Mesenchymal stem cell (in vitro differentiated cells and primary cell): ENCODE measurements around the gene XRN2.

Experiments
- DNase-seq: peaks from one replicate; pipeline ENCODE4 v3.0.0-alpha.2; 2013
- H2AFZ ChIP-seq: one replicate; pipeline ENCODE4 v1.6.1; 2013; ENCODE audit warnings: low read depth, mild to moderate bottlenecking, control low read depth, inconsistent platforms, low read length, moderate library complexity
- H2AK5ac ChIP-seq: 2 replicates; pipeline ENCODE4 v1.6.1; 2013; ENCODE audit warnings: low read length, moderate library complexity, mild to moderate bottlenecking, inconsistent platforms; ENCODE audit not compliant: severe bottlenecking
- H2BK120ac ChIP-seq: one replicate; pipeline ENCODE4 v1.6.1; 2013; ENCODE audit warnings: low read depth, mild to moderate bottlenecking, inconsistent platforms, low read length, moderate library complexity
- H2BK12ac ChIP-seq, 2 experiments: one replicate each; pipeline ENCODE4 v1.6.1; 2013; ENCODE audit warnings: inconsistent platforms in 2 of 2, low read length in 2 of 2, mild to moderate bottlenecking in 2 of 2, moderate library complexity in 2 of 2, control low read depth in 1 of 2
- H2BK15ac ChIP-seq: one replicate; pipeline ENCODE4 v1.6.1; 2013; ENCODE audit warnings: mild to moderate bottlenecking, low read depth, inconsistent platforms; ENCODE audit not compliant: poor library complexity, severe bottlenecking
- H2BK5ac ChIP-seq: 2 replicates; pipeline ENCODE4 v1.6.1; 2013; ENCODE audit warnings: low read depth, mild to moderate bottlenecking, low read length, control low read depth, inconsistent platforms; ENCODE audit not compliant: poor library complexity, severe bottlenecking
- H3K14ac ChIP-seq, 2 experiments: one replicate each; pipeline ENCODE4 v1.6.1; 2013; ENCODE audit warnings: inconsistent platforms in 2 of 2, low read length in 2 of 2, control low read depth in 1 of 2, mild to moderate bottlenecking in 1 of 2, moderate library complexity in 1 of 2
- H3K18ac ChIP-seq, 2 experiments: one replicate each; pipeline ENCODE4 v1.6.1; 2013; ENCODE audit warnings: inconsistent platforms in 2 of 2, low read length in 2 of 2, control low read depth in 1 of 2, low read depth in 1 of 2, mild to moderate bottlenecking in 1 of 2
- H3K23ac ChIP-seq, 2 experiments: one replicate each; pipeline ENCODE4 v1.6.1; 2013; ENCODE audit warnings: inconsistent platforms in 2 of 2, low read length in 2 of 2, mild to moderate bottlenecking in 2 of 2, moderate library complexity in 2 of 2, control low read depth in 1 of 2
- H3K27ac ChIP-seq: 2 replicates; pipeline ENCODE4 v1.5.1; 2013; ENCODE audit warnings: mild to moderate bottlenecking, moderate library complexity, low read length, control low read depth, inconsistent platforms; ENCODE audit not compliant: poor library complexity, severe bottlenecking
- H3K27me3 ChIP-seq, 2 experiments: 2 replicates each; pipeline versions ENCODE4 v1.6.1 to v1.7.0; 2013; ENCODE audit warnings: low read length in 2 of 2, mild to moderate bottlenecking in 2 of 2, moderate library complexity in 2 of 2, control low read depth in 1 of 2, inconsistent platforms in 1 of 2; ENCODE audit not compliant: control insufficient read depth in 1 of 2, insufficient read depth in 1 of 2
- H3K36me3 ChIP-seq, 2 experiments: 2 replicates each; pipeline versions ENCODE4 v1.6.1 to v1.7.0; 2013; ENCODE audit warnings: low read length in 2 of 2, control low read depth in 1 of 2, inconsistent platforms in 1 of 2, low read depth in 1 of 2, mild to moderate bottlenecking in 1 of 2; ENCODE audit not compliant: insufficient read depth in 2 of 2, control insufficient read depth in 1 of 2
- H3K4ac ChIP-seq, 2 experiments: one replicate each; pipeline ENCODE4 v1.6.1; 2013; ENCODE audit warnings: inconsistent platforms in 2 of 2, low read length in 2 of 2, mild to moderate bottlenecking in 2 of 2, moderate library complexity in 2 of 2, control low read depth in 1 of 2, low read depth in 1 of 2
- H3K4me1 ChIP-seq: 2 replicates; pipeline ENCODE4 v1.6.1; 2013; ENCODE audit warnings: low read depth, low read length, control low read depth; ENCODE audit not compliant: control insufficient read depth, insufficient read depth
- H3K4me2 ChIP-seq: 2 replicates; pipeline ENCODE4 v1.6.1; 2013; ENCODE audit warnings: low read length, mild to moderate bottlenecking, inconsistent platforms; ENCODE audit not compliant: poor library complexity, severe bottlenecking
- H3K4me3 ChIP-seq, 2 experiments: 2 replicates each; pipeline versions ENCODE4 v1.5.1 to v1.7.0; 2013; ENCODE audit warnings: low read length in 2 of 2, mild to moderate bottlenecking in 2 of 2, control low read depth in 1 of 2, low read depth in 1 of 2; ENCODE audit not compliant: insufficient read depth in 1 of 2
- H3K79me1 ChIP-seq: replicated peaks from 2 replicates; pipeline ENCODE4 v1.6.1; 2013; ENCODE audit warnings: mild to moderate bottlenecking, control low read depth, low read length, inconsistent platforms; ENCODE audit not compliant: poor library complexity, severe bottlenecking
- H3K9ac ChIP-seq: 2 replicates; pipeline ENCODE4 v1.7.0; 2013; ENCODE audit warnings: mild to moderate bottlenecking, low read length, moderate library complexity
- H3K9me3 ChIP-seq: 2 replicates; pipeline ENCODE4 v1.7.0; 2013; ENCODE audit warnings: mild to moderate bottlenecking, low read length; ENCODE audit not compliant: control insufficient read depth
- H4K8ac ChIP-seq: one replicate; pipeline ENCODE4 v1.6.1; 2013; ENCODE audit warnings: inconsistent platforms, mild to moderate bottlenecking, low read length, moderate library complexity
- H4K91ac ChIP-seq: one replicate; pipeline ENCODE4 v1.6.1; 2013; ENCODE audit warnings: mild to moderate bottlenecking, low read length, inconsistent platforms
- WGBS: methylation state at CpG from one replicate; pipeline ENCODE4 v1.1.7; 2013; ENCODE audit warnings: mixed read lengths; 5-methylcytosine and 5-hydroxymethylcytosine counted together

Gene XRN2

DNA sequence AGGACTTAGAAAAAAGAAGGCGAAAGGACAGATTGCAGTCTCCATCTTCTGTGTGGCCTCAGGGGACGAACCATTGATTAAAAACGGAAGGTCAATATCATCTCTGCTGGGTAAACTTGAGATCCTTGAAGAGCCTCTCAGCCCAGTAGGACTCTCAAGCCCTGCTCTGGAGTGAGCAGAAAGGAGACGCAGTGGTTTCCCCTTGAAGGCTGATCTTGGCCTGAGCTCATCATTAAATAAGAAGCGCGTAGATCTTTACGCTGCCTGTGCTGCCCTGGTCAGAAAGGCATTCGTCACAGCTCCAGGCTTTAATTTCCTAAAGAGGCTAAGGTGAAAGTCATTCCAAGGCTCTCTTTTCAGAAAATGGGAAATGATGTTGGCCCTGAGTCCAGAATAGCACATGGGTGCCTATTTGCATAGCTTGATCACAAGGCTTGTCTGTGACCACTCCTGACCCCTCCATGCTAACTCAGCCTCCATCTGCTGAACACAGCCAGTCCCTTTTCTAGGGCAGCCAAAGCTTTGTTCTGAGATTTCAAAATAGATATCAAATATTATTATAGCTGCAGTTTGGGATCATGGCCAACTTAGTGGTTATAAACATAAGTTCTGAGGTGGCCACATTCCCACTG lies 29.3 kb upstream of the XRN2 start:
- H3K4me2 ChIP-seq, result no peak overlapping the region
- no peak overlapping the region for H3K4ac ChIP-seq
- H3K4me3 ChIP-seq, result no peak overlapping the region
- no peak overlapping the region for H2BK5ac ChIP-seq
- no peak overlapping the region for H3K14ac ChIP-seq
- H3K36me3 ChIP-seq, result no peaks in the 10 kb centered on the region
- H3K4me1 ChIP-seq, result peaks cover 2% of the 10 kb centered on the region
- WGBS, result 86% methylated on average over 8 of the region's 8 CpGs
- no peak overlapping the region for H3K9ac ChIP-seq
- no peak overlapping the region for H4K8ac ChIP-seq
- no peak overlapping the region for H2BK15ac ChIP-seq
- H3K23ac ChIP-seq, result no peak overlapping the region
- peaks cover 13 to 19% of the 10 kb centered on the region in 2 experiments for H3K27me3 ChIP-seq
- H3K9me3 ChIP-seq, result no peaks in the 10 kb centered on the region
- no peaks in the 10 kb centered on the region for H3K79me1 ChIP-seq
- no peak overlapping the region for H3K18ac ChIP-seq
- H2AFZ ChIP-seq, result no peak overlapping the region
- H2AK5ac ChIP-seq, result no peak overlapping the region
- no peak overlapping the region for H2BK120ac ChIP-seq
- DNase-seq, result no peak
- no peak overlapping the region for H3K27ac ChIP-seq
- H2BK12ac ChIP-seq, result no peak overlapping the region
- no peak overlapping the region for H4K91ac ChIP-seq

DNA sequence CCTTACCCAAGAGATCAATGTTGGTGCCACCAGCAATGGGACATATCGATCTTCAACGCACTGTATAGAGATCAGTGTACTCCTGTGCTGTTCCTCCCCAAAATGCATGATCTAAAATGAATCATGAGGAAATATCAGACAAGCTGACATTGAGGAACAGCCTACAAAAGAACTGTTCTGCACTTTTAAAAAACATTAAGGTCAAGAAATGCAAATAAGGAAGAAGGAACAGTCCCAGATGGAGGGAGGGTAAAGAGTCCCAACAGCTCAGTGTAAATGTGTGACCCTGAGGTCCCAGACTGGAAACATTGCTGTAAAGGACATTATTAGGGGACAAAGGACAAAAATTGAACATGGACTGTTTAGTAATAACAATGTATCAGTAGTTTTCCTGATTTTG lies 24.3 kb upstream of the XRN2 start:
- no peak overlapping the region for H3K4ac ChIP-seq
- H2AK5ac ChIP-seq, result no peak overlapping the region
- H2BK5ac ChIP-seq, result no peak overlapping the region
- DNase-seq, result no peak
- H3K14ac ChIP-seq, result no peak overlapping the region
- H3K18ac ChIP-seq, result no peak overlapping the region
- H4K8ac ChIP-seq, result no peak overlapping the region
- H4K91ac ChIP-seq, result no peak overlapping the region
- 82% methylated on average over 2 of the region's 2 CpGs for WGBS
- H3K9me3 ChIP-seq, result no peaks in the 10 kb centered on the region
- H3K23ac ChIP-seq, result no peak overlapping the region
- H3K9ac ChIP-seq, result no peak overlapping the region
- no peak overlapping the region for H3K27ac ChIP-seq
- H3K27me3 ChIP-seq, result peaks cover 10 to 14% of the 10 kb centered on the region in 2 experiments
- H3K79me1 ChIP-seq, result no peaks in the 10 kb centered on the region
- no peaks in the 10 kb centered on the region for H3K36me3 ChIP-seq
- no peak overlapping the region for H3K4me2 ChIP-seq
- H2BK15ac ChIP-seq, result no peak overlapping the region
- H2AFZ ChIP-seq, result no peak overlapping the region
- no peaks in the 10 kb centered on the region for H3K4me1 ChIP-seq
- no peak overlapping the region for H3K4me3 ChIP-seq
- no peak overlapping the region for H2BK120ac ChIP-seq
- no peak overlapping the region for H2BK12ac ChIP-seq

DNA sequence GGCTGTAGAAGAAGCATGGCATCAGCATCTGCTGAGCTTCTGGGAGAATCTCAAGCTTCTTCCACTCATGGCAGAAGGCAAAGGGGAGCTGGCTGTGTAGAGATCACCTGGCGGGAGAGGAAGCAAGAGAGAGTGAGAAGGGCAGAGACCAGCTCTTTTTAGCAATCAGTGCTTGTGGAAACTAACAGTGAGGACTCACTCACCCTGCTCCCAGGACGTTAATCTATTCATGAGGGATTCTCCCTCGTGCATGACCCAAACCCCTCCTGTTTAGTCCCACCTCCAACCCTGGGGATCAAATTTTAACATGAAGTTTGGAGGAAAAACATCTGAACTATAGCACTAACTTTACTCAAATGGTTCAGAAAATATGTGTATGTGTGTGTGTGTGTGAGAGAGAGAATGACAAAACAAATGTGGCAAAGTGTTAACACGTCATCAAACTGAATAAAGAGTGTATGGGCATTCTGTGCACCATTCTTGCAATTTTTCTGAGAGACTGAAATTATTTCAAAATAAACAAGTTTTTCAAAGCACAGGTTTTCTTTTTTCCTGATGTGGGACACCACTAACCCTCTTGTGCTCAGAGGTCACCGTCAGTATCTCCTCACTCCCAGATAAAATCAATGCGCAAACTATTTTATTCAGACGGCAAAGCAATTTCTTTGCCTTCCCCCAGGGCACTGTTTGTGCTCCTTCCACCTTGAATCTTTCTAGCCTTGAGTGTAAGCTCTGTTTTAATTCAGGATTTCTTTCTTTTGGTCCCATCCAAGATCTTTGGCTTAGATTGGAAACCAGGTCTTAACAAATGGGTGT lies 23.2 kb upstream of the XRN2 start:
- Histone ChIP-seq H2BK12ac (no peak overlapping the region), H3K4me2 (no peak overlapping the region), H3K4me1 (no peaks in the 10 kb centered on the region), H3K4ac (no peak overlapping the region), H2BK5ac (no peak overlapping the region), H3K14ac (no peak overlapping the region), H2BK120ac (no peak overlapping the region), H3K4me3 (no peak overlapping the region), H2AFZ (no peak overlapping the region), H2AK5ac (no peak overlapping the region), H3K23ac (no peak overlapping the region), H3K27ac (no peak overlapping the region), H2BK15ac (no peak overlapping the region), H4K8ac (no peak overlapping the region), H3K79me1 (no peaks in the 10 kb centered on the region), H3K18ac (no peak overlapping the region), H3K36me3 (no peaks in the 10 kb centered on the region), H3K9ac (no peak overlapping the region), H3K27me3 (peaks cover 4% of the 10 kb centered on the region in 2 experiments), H4K91ac (no peak overlapping the region), H3K9me3 (no peaks in the 10 kb centered on the region)
- no peak for DNase-seq
- 82% methylated on average over 4 of the region's 7 CpGs for WGBS

DNA sequence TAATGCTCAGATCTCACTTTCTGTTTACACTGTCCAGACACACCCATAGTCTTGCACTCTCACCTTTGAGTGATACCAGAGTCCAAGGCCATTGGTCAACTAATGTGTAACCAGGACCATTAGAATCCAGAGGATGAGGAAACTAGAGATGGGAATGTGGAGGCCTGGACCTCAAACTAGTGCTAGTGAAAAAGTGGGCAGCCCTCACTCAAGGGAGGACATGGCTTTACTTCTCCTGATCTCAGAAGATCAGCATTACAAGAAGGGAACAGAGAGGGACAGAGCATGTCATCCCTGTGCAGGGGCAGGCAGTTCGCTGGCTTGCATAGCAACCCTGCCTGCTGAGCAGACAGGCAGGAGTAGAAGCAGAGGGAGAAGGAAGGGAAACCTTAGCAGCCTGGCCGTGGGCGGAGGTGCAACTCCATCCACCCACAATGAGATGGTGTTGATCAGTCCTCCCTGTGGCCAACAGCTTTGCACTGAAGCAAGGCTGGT lies 22.6 kb upstream of the XRN2 start:
- H2BK15ac ChIP-seq, result no peak overlapping the region
- H3K18ac ChIP-seq, result no peak overlapping the region
- DNase-seq, result no peak
- no peak overlapping the region for H3K4me3 ChIP-seq
- H2BK120ac ChIP-seq, result no peak overlapping the region
- no peak overlapping the region for H2BK12ac ChIP-seq
- no peak overlapping the region for H2BK5ac ChIP-seq
- H3K4ac ChIP-seq, result no peak overlapping the region
- no peak overlapping the region for H3K23ac ChIP-seq
- no peaks in the 10 kb centered on the region for H3K36me3 ChIP-seq
- no peak overlapping the region for H4K8ac ChIP-seq
- peaks cover 3 to 4% of the 10 kb centered on the region in 2 experiments for H3K27me3 ChIP-seq
- no peak overlapping the region for H3K9ac ChIP-seq
- H3K79me1 ChIP-seq, result no peaks in the 10 kb centered on the region
- H4K91ac ChIP-seq, result no peak overlapping the region
- H2AK5ac ChIP-seq, result no peak overlapping the region
- H3K4me2 ChIP-seq, result no peak overlapping the region
- no peak overlapping the region for H3K14ac ChIP-seq
- no peak overlapping the region for H3K27ac ChIP-seq
- peaks cover under 1% of the 10 kb centered on the region for H3K9me3 ChIP-seq
- no peaks in the 10 kb centered on the region for H3K4me1 ChIP-seq
- no peak overlapping the region for H2AFZ ChIP-seq
- WGBS, result 54% methylated on average over 3 of the region's 3 CpGs
